ENCODE results near the gene KCNMA1. TPM values are rescaled to one million over a fixed set of nuclear protein-coding genes. Genes with fewer than 3 reads are reported as not detected.

The KCNMA1 gene
- total RNA-seq, 1 experiment from 2014 or later, result 23.3 TPM

DNA sequence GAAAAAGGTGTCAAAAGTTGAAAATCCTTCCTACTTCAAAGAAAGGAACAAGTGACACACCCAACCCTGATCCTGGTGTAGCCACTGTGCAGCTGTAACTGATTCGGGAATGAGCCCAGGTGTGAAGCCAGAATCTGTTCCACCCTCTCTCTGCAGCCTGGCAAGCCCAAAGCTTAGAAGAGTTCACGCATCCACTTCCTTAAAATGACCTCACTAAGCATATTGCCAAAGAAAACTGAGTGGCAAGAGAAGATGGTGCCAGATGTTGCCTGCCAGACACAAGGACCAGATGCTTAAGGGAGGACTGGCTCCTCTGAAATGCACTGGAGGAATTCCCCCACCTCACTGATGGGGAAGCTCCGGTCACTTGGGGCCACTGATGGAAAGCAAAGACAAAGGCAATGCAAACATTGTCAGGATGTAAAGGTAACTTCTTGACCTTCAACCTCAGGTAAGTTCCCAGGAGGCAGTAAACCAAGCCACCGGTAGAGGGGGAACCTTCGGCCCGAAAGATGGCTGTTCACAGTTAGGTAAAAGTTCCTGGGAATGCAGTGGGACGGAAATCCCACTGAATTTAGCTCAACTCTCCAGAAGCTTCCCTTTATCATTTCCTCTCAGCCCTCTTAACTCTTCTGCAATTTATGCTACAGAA, 554.9 kb downstream of the KCNMA1 start:
- no peak for DNase-seq (ENCODE audit: low read depth)

DNA sequence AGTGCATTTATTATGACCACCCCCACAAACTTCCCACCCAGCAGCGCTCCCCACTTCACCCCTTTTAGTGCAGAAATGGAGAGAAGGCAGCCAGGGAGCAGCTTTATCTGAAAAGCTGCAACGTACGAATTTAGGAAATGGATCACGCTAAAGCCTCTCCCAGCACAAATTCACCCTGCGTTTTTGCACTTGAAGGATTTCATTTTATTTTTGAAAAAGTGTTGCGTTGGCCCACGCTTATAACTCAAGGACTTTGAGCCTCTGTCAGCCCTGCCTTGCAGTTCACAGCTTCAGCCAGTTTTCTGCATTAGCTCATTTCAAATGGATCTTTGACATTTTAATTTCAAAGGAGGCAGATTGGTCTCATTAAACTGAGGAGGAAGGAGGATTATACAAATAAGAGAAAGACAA, 556.1 kb downstream of the KCNMA1 start:
- no peak for DNase-seq (ENCODE audit: low read depth)

DNA sequence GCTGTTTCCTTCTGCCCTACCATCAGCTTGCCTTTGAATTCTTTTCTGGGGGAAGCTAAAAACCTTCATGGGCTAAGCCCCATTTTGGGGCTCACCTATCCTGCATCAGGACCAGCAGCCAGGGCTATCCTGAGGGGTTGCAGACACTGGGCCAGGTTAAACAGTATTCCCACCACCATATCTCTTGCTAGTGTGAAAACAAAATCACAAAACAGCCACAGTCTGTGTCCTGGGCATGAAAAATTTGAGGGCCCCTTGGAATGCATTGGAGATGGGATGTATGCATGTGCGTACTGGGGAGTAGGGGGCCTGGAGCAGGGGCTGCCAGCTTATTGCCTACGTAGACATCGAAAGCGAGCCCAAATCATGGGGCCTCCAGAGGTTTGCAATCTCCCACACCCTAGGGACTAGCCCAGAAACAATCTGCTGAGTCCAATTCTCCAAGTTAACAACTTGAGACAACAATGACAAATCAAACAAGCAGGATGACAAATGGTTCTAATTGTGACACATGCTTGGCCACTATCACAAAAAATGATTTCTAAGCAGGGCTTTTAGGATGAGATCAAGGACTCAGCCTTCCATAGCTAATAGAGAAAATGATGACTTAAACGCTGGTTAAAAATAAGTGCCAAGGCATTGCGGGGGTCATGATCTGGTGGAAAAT, 557.1 kb downstream of the KCNMA1 start:
- DNase-seq (ENCODE audit: low read depth), result no peak

DNA sequence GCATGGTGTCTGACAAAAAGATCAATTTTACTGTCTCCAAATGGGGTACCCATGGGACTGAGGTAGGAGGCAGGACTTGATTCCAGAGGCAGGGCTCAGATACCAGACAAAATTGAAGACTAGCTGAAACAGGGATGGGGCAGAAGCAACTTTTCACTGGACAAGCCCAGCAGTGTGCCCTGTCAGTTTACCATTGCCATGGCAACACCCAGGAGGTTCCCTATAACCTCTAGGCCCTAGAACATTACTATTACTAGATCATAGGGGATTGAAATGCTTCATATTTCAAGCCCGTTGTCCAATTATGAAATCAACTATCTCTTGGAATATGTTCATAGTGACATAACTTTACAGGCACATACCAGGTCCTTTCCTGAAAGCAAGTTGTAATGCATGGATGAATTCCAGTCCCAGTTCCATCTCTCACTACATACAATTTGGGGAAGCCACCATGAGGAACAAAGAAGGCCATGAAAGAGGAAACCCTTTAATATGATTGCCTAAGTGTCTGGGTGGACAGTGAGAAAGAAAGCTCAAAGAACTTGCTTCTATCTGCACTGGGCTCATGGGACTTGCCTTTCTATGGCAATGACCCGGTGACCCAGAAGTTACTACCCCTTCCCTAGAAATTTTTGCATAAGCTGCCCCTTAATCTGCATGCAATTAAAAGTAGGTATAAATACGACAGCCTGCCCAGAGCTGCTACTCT, 557.9 kb downstream of the KCNMA1 start:
- DNase-seq (ENCODE audit: low read depth), result no peak

DNA sequence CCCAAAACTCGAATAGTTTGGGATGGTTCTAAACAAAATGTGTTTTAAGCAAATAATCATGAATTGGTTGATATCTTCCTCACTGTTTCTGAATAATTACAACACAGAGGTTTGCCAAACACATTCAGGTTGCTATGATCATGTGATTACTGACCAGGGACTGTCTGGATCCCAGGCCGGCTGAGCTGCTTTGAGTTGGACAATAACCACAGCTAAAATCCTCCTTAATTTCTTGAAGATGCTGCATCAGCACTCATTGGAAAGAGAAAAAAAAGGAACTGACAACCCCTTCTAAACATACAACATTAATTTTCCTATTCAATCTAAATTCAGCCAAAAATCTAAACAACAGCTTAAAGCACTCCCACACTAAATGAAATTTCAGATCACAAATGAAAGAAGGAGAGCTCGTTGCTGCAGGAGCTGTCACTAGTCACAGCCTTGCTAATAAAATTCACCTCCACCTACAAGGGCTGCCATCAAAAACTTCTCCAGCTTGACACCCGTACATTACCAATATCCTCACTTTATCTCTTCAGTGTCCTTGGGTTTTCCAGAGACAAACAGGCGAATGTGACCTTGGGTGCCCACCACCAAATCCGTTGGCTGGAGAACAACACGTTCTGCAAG, 560.2 kb downstream of the KCNMA1 start:
- DNase-seq (ENCODE audit: low read depth), result no peak

DNA sequence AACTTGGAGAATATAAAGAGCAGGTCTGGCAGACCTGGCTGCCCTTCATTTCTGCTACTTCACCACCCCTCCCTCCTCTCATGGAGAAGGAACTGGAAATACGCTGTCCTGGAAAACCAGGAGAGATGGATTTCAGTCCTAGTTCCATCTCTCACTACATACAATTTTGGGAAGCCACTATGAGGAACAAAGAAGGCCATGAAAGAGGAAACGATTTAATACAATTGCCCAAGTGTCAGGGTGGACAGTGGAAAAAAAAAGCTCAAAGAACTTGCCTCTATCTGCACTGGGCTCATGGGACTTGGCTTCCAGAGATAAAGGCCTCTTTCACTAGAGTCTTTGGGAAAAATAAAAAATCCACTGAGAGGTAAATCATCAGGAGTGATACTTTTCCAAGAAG, 561.7 kb downstream of the KCNMA1 start:
- no peak for DNase-seq (ENCODE audit: low read depth)

DNA sequence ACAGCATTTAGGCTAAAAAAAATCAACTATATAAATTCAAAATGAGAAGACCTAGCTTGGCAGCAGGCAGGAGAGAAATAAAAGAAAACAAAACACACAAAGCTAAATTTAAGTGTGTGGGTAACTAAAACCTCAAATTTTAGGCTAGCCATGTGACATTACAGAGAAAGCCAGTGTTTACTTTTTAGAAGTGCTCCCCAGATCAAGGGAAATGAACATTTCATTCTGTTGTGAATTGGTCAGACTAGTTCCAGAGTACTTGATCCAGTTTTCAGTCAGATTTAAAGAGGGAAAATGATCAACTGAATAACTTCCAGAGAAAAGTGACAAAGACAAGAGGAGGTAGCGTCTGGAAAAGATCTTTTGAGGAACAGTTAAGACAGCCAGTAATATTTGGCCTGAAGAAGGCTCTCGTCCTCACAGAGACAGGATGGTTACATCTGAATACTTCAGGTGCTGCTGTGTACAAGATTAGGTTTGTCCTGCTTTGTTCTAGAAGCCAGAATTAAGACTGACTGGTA, 563.4 kb downstream of the KCNMA1 start:
- no peak for DNase-seq (ENCODE audit: low read depth)

DNA sequence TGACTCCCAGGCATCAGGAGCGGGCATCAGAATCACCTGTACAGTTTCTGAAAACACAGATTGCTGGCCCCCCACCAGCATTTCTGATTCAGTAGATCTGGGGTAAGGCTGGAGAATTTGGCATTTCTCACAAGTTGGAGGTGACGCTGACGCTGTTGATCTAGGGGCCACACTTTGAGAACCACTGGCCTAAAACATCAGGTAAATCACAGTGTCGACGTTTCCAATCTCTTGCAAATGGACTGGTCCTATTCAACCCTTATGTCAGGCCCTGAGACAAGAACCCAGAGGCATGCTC, 564.0 kb downstream of the KCNMA1 start:
- DNase-seq (ENCODE audit: low read depth), result no peak

DNA sequence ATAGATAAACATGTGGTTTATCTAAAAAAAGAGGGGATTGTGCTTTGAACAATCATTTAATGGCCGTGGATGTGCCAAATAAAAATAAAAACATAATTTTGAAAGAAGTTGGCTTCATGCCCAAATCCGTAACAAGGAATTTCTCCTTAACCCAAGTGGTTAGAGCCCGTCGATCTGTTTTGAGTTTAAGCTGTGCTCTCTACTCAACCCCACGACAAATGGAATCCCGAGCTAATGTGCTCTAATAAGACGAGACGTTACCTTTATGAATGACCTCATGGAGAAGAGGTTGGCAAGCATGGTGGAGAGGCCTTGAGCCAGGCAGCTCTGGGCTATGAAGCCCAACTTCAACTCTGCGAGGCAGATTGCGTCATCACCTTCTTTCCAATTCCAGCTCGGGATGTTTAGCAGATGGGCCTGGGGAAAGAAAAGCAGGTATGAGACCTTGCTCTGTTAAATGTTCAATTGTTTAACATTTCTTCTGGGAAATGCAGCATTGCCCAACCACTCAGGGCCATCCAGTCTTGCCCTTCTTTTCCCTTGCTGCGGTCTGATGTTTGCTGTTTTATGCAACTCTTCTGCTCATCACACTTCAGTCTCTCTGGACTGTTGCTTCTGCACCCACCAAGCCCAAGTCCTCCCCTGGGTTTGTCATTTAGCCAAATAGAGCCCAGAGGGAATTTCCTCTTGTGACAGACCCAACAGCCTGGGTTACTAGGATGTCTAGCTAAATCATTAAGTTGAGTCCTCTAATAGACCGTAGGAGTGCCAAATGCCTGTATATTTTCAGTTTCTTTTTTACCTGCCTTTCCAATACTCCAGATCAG, 564.6 kb downstream of the KCNMA1 start:
- no peak for DNase-seq (ENCODE audit: low read depth)

DNA sequence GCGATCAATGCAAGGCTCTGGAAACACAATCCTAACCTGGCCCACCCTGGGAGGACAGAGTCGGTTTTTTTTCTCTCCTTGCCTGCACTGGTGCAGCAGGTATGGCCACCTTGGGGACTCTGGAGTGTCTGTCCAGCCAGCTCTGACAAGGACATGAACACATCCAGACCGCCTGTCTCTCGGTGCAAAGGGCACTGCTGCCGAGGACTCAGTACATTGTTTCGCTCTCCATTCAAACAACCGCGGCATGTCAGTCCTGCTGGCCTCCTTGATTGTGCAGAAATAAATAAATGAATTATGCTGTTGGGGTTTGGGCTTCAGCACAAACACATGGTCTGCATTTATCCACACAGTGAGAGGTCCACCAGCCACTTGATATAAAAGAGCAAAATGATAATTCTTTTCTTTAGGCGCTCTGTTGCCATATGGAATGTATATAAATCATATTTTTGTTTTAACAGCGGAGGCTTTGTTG, 565.2 kb downstream of the KCNMA1 start:
- no peak for DNase-seq (ENCODE audit: low read depth)

DNA sequence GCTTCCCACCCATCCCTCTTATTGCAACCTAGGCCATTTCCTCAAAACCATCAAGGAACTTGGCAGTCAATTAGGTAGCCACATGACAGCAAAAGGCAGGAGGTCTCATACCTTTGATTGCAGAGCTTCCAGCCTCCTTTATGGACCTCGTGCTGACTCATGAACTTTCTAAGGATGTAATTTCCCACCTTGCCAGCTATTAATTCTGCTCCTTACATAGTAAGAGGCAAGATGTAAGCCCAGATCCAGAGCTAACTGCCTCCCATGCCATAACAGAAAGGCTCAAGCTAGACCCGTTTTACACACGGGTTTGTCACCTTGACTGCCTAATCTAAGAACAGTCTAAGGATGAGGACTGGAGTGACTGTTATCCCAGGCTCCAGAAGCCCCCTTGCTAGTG, 565.7 kb downstream of the KCNMA1 start:
- DNase-seq (ENCODE audit: low read depth), result no peak

DNA sequence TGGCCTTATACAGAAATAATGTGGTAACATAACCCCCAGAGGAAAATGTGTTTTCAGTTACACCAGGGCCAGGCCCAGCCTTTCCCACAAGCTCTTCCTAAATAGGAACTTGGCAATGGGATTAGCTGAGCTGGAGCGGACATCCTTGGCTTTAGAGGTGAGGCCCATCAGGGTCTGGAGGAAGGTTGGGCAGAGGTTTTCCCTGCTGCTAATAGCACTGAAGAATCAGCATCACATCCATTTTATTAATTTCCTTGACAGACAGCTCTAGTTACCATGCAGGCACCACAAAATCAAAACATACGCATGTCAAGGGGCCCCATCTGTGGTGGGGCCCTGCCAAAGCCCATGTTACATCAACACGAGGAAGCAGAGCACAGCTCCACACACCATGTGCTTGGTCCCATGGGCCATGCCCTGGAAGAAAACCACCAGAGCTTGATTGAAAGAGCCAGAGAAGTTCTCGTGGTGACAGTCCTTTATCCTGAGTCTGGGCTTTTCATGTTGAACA, 566.6 kb downstream of the KCNMA1 start:
- DNase-seq (ENCODE audit: low read depth), result no peak

DNA sequence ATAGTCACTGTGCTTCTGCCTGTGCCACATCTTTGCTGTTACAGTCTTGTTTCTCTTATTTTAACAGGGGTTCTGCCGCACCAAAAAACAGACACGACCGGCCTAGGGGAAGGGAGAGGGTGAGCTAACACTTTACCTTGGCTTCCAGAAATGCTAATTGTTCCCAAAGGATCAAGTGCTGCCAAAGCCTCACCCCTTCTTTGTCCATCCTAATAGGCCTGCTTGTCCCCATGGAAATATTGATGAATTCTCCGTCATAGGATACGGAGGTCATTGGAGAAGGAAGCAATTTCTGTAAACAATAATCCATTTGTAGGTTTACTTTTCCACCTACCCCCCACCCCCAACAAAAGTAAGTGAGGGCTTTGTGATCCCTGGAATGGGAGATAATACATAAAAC, 567.3 kb downstream of the KCNMA1 start:
- no peak for DNase-seq (ENCODE audit: low read depth)

DNA sequence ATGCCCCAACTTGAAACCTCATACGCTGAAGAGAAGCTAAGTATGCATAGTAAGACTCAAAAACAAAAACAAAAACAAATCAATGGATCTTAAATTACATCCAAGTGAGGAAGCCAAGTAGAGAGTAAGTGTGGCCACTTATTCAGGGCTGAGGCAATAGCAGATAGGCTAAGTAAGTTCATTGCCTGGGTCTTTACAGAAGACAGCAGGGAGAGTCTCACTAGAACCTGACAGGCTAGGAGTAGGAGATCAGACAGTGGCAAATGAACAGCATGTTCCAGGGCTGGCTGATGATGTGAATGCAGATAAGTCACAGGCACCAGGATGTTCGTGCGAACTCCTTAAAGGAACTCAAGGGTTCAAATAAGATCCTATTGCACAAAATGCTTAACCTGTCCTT, 568.6 kb downstream of the KCNMA1 start:
- no peak for DNase-seq (ENCODE audit: low read depth)

DNA sequence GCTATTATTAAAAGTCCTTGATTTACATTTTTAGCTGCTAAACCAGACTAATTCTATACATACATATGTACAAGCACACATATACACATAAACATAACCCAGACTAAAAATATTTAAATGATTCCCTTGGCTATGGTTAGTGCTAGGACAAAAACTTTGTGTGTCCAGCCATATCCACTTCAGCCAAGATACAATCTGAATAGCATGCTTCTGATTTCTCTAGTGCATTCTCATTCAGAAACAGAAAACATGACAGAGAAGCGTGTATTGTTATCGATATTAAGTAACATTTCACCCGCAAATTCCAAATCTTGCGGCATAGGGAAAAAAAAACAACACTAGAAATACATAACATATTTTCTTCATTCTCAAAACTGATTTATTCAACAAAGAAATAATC, 569.3 kb downstream of the KCNMA1 start:
- DNase-seq (ENCODE audit: low read depth), result no peak

DNA sequence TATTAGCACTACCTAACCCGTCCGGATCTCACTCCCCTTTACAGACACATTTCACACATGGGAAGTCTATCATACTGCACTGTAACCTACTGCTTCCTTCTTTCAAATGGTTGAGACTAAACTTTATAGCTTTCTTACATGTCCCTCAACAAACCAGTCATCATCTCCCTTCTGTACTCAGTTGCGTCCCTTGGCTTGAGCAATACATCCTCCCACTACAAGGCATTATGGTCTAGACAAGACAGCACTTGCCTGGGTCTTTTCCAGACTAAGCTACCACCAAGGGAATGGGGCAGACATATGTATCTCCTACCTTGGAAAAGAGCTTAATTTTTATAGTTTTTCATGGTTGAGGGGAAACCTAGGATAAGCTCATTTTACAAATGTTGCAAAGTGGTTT, 575.2 kb downstream of the KCNMA1 start:
- no peak for DNase-seq (ENCODE audit: low read depth)

DNA sequence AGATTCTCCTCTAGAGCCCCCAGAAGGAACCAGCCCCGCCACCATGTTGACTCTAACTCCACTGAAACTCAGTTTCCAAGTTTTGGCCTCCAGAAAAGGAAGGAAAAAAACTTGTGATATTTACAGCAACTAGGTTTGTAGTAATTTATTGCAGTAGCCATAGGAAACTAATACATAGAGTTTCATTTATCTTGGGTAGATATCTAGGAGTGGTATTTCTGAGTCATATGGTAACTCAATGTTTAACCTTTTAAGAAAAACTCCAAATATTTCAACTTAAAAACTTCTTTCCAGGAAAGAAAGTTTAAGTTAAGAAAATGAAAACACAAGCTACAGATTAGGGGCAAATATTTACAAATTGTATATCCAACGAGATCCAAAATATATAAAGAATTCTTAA, 576.7 kb downstream of the KCNMA1 start:
- DNase-seq (ENCODE audit: low read depth), result no peak

DNA sequence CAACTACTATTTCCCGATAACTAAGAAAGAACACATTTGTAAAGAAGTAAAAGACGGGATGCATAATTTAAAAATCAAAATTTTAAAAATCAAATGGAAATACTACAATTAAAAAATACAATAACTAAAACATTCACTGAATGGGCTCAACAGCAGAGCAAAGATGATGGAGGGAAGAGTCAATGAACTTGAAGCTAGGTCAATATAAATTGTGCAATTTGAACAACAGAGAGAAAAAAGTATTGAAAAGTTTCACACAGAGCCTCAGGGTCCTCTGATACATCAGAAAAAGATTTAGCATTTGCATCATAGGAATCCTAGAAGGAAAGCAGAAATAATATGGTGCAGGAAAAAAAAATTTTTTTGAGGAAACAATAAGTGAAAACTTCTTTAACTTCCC, 581.0 kb downstream of the KCNMA1 start:
- no peak for DNase-seq (ENCODE audit: low read depth)

DNA sequence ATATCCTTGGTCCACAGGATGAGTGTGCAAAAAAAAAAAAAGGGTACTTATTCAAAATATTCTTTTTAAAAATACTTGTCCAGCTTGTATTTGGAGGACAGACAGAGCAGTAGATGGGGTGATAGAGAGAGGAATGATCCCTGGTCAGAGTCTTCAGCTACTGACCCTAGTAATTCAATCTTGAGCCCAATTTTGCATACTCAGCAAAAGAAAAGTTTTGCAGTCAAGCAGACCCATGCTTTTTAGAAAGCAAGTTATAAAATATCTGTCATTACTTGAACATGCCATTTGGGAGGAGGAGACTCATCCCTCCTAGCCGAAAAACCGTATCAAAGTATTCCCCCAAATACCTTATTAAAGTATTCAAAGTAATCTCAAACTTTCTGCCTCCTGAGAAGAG, 585.0 kb downstream of the KCNMA1 start:
- DNase-seq (ENCODE audit: low read depth), result no peak

DNA sequence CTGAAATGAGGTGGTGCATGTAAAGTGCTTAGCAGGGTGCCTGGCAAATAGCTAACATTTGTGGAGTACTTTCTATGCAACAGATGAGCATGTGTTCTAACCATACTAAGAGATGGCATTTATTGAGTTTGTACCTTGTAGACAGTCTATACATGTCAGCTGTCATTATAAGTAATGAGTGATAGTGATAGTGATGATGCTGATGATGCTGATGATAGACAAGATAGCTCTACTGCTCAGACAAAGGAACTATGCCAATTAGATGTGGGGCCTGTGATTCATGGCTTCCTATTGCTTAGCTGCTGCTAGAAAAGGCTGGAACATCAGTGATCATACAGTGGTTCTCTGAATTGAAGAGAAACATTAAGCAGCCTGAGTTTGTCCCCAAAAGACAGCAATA, 585.8 kb downstream of the KCNMA1 start:
- DNase-seq (ENCODE audit: low read depth), result no peak

DNA sequence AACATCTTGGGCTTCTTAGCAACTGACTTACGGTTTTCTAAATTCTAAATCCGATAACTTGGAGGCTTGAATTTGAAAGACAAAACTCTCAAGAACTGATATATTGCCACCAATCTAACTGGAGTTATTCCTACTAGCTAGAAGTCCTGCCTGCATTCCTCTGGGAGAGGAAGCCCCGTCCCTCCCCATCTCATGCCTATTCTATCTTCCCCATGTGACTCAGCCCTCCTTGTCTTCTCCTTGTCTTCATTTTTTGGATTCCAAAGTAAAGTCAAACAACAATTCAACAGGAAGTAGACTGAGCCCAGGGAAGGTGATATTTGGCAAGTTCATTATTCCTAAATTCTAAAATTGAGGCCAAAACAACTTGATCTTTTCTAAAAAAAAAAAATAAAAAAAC, 587.7 kb downstream of the KCNMA1 start:
- peak; percentile 19 for DNase-seq (ENCODE audit: low read depth)

DNA sequence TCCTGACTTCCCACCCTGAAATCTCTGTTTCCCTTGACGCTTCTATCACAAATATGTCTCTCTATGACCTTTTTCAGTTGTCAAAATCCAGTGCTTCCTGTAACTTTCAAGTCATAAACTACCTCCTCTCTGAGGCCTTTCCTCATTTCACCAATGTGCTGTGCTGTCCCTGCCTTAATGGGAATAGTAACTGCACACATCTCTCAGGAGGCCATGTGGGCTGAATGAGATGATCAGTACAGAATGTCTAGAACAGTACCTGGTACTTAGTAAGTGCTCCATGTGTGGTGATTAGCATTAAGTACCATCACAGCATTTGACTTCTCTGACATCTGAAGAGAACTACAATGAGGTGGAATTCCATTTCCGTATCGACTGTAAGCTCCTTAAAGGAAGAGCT, 588.5 kb downstream of the KCNMA1 start:
- DNase-seq (ENCODE audit: low read depth), result no peak
